HG03439 (cell line): Measurements from ENCODE around the gene STAT1.
A peak's percentile ranks its signal among the peaks of the same experiment; 100 is the strongest.

Experiments used
- ATAC-seq: cut with Tn5 transposase; IDR thresholded peaks from one replicate; pipeline ENCODE4 v1.9.1; 2021; ENCODE audit warnings: mild to moderate bottlenecking, moderate library complexity; ENCODE audit not compliant: unreplicated experiment

Gene STAT1

DNA sequence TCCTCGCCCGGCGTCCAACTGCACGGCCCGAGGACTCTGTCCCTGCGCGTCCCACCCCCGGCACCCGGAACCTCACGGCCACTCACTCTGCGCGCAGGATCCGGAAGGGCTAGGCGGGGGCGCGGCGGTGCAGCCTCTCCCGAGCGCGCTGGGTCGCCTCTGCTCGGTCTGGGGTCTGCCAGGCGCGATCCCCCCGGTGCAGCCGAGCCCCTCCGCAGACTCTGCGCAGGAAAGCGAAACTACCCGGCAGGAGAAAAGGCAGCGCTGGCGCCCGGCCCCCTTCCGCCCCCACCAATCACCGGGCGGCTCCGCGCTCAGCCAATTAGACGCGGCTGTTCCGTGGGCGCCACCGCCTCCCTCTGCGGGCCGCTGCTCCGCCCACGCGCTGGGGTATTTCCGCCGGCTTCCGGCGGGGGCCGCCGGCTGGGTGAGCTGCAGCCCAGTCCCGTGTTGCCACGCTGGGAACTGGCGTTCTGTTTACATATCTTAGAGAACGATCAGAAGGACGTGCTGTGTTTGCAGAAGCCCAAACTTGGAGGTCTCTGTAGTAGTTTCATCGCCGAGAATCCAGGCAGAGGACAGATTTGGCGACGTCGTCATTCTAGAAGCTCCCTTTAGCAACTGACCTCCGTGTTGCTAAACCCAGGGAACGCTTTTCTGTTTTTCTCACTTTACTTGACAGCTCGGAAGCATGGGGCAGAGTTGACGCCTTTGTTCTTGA lies at the start of gene STAT1:
Gene STAT1 (minus strand): TSS at position 240 of the 721 bp plus-strand sequence. CDS start 4,168 bp downstream, outside the sequence.
- ATAC-seq, result peak; percentile 80

DNA sequence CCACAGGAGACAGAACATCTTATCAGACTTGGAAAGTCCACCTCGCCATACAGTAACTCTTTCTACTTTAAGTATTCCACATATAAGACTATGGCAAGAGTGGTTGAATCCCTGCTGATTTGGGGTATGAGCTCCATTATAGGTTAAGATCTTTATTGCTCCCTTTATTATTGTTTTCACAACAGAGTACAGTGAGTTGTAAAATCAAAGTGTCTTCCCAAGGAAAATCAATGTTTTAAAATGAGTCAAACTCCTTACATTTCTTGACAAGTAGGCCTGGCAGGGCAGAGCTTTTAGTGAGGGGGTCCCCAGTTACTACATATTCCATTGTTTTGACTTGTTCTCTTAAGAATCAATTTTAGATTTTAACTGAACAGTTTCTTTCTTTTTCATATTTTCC lies 49.6 kb upstream of the STAT1 start:
- no peak for ATAC-seq

- ATAC-seq, result no peak
These were observed 47.5 kb upstream of the STAT1 start for GRCh38 chr2:191061381-191061980.

DNA sequence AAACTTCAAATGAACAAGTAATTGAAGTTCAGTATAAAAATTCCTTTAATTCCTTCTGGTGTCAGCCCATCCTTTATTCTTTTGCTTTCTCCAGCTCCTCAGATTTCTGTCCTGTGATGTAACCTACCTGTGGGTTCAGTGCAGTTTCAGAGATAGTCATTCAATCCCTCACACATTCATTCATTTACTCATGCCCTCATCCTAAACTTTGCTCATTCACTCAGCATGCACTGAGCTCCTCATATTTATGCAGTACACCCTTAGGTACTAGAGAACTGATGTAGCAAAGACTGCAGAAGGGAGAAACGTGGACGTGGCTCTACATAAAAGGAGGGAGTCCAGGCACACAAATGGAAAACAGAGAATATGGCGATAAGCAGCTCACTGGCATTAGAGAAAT lies 45.3 kb upstream of the STAT1 start:
- ATAC-seq, result no peak

- no peak for ATAC-seq
These were observed 42.3 kb upstream of the STAT1 start for GRCh38 chr2:191056228-191056627.

- no peak for ATAC-seq
These were observed 39.3 kb upstream of the STAT1 start for GRCh38 chr2:191053256-191053655.

DNA sequence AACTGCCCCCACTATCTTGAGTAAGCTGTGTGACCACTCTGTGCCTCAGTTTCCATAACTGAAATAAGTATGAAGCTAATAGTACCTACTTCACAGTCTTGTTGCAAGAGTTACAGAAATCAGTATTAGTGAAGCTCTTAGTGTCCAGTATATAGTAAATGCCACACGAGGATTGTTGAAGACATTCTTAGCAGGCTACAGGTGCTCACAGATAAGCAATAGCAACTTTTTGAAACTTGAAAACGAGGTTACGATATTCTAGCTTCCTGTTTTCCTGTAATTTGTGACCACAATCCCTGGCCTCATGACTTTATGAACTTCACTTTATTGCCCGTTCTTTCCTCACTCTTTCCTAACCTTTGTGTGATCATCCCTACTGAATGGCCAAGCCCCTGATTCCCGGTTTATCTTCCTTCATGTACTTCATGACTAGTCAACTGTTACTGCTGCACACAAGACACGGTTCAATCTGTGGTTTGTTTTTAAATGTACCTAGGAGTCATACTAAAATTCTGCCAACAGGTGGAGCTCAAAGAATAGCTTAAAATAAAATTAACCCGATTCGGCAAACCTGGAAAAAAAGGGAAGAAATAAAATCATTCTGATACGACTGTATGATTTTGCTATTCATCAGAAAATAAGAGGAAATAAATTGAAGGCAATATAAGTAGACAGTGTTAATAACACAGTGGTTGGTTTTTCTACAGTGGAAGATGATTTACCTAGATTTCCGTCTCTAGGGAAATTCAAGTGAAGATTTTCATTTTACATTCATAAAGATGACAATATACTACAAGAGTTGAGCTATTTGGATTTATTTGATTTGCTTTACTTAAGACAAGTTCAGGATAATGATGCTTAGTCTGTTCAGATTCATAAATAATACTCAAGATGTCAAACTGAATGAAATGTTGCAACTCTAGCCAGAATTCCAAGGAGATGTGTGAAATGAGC lies 38.1 kb upstream of the STAT1 start:
- ATAC-seq, result no peak

DNA sequence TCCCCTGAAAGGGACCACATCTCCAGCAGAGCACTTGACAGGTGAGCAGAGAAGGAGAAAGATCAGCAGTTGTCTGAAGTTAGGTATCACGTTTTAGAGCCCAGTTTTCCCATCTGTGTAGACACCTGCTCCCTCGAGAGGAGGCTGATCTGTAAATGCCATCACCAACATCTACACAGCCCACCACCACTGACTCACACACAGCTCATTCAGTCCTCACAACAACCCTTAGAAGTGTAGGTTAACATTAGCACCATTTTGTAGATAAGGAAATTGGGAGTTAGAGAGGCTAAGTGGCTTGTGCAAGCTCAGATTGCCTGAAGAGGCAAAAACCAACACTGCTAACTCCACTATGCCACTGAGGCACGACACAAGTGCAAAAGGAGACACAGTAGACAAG lies 37.2 kb upstream of the STAT1 start:
- ATAC-seq, result no peak

DNA sequence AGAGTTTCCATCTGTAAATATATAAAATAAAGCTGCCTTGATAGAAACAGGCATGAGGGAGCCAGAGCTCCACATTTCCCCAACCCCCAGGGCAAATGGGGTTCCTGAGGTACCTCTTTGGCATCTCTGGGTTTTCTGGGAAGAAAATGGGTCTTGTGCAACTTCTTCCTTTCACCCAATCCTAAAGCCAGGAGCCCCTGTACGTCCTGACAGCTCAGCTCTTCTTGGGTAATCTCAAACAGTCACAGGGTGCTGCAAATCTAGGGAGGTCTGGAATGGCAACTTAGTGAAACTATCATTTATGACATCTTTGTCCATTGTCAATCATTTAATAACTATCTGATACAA lies 36.6 kb upstream of the STAT1 start:
- ATAC-seq, result no peak

- ATAC-seq, result no peak
These were observed 36.0 kb upstream of the STAT1 start for GRCh38 chr2:191049728-191050639.

DNA sequence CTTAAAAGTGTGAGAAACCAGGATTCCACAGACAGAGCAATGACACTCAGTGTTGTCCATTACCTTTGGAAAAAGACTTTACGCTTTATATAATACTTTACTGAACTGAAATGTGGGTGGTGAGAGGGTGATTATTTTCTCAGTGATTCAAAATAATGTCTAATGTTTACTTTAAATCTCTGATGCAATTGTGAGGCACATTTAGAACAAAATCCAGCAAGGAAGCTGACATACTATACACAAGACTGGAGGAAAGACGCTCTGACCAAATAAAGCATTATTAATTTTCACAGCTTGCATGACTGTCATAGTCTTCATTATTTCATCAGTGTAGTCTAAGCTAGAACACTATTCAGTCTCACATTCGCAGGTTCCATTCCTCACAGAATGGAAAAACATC lies 34.1 kb upstream of the STAT1 start:
- ATAC-seq, result no peak

- ATAC-seq, result no peak
These were observed 31.2 kb upstream of the STAT1 start for GRCh38 chr2:191045141-191045540.

- no peak for ATAC-seq
These were observed 29.5 kb upstream of the STAT1 start for GRCh38 chr2:191043438-191043837.

- ATAC-seq, result no peak
These were observed 27.6 kb upstream of the STAT1 start for GRCh38 chr2:191041418-191042161.

GRCh38 chr2:191039616-191040015 lies 25.6 kb upstream of the STAT1 start:
- ATAC-seq, result no peak

DNA sequence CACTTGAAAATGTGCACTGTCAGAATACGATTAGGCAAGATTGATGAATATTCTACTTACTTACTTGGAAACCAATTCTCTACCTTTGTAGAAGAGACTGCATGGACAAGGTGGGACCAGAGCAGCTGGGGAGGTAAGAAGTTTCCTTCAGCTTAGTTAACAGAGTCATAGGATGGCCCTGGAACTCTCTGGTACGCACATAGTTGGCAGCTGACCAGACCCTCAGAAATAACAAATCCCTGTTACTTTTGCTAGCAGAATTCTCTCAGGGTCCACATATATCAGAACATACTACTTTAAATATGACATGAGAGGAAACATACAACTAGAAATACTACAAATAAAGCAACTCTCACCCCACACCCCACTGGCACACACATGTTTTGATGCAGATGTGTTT lies 24.8 kb upstream of the STAT1 start:
- ATAC-seq, result no peak

GRCh38 chr2:191038241-191038725 lies 24.3 kb upstream of the STAT1 start:
- ATAC-seq, result no peak

DNA sequence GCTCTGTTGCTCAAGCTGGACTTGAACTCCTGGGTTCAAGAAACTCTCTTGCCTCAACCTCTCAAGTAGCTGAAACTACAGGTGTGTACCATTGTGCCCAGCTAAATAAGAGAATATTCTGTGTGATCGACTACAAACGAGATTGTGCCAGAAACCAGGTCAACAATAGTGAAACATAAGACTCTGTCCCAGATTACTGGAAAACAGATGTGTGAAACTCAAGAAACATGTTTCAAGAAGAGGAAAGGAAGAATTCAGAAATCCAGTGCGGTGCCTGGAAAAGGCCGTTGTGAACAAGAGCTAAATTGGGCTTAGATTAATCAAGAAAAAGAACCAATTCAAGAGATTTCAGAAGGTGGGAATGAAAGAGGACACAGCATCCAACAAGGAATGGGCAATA lies 23.4 kb upstream of the STAT1 start:
- no peak for ATAC-seq

- ATAC-seq, result no peak
These were observed 22.4 kb upstream of the STAT1 start for GRCh38 chr2:191036363-191036762.
